Astrocyte (in vitro differentiated cells and primary cell): ENCODE data around the gene CFAP73. TPM values are rescaled to one million over a fixed set of nuclear protein-coding genes. Genes with fewer than 3 reads are reported as not detected.

Experiments
- DNase-seq: peaks from one replicate; pipeline ENCODE4 v3.0.0-alpha.2; 2010; ENCODE audit warnings: low read depth
- FAIRE-seq: peaks from 2 replicates; lab custom pipeline; 2011; peaks lifted over from hg19 to GRCh38; lab: Jason Lieb, UNC
- H2AFZ ChIP-seq: 2 replicates; pipeline ENCODE4 v1.6.0; 2012; ENCODE audit warnings: low read depth, low read length, inconsistent platforms
- H3K27ac ChIP-seq: 2 replicates; pipeline ENCODE4 v1.5.1; 2011; ENCODE audit warnings: low read depth, low read length, inconsistent platforms
- H3K27me3 ChIP-seq: 2 replicates; pipeline ENCODE4 v1.6.0; 2011; ENCODE audit warnings: low read length, inconsistent platforms; ENCODE audit not compliant: insufficient read depth
- H3K36me3 ChIP-seq: 2 replicates; pipeline ENCODE4 v1.5.1; 2011; ENCODE audit warnings: low read length, inconsistent platforms; ENCODE audit not compliant: insufficient read depth
- H3K4me1 ChIP-seq: 2 replicates; pipeline ENCODE4 v1.5.1; 2011; ENCODE audit warnings: low read length, inconsistent platforms; ENCODE audit not compliant: insufficient read depth
- H3K4me2 ChIP-seq: 2 replicates; pipeline ENCODE4 v1.6.0; 2012; ENCODE audit warnings: low read length, inconsistent platforms
- H3K4me3 ChIP-seq: 2 replicates; pipeline ENCODE4 v1.5.1; 2011; ENCODE audit warnings: low read depth, mild to moderate bottlenecking, low read length, inconsistent platforms; ENCODE audit not compliant: insufficient read depth
- H3K79me2 ChIP-seq: 2 replicates; pipeline ENCODE4 v1.6.0; 2012; ENCODE audit warnings: mild to moderate bottlenecking, low read length, inconsistent platforms; ENCODE audit not compliant: insufficient read depth
- H3K9ac ChIP-seq: 2 replicates; pipeline ENCODE4 v1.6.0; 2012; ENCODE audit warnings: mild to moderate bottlenecking, low read length, inconsistent platforms
- H3K9me3 ChIP-seq: 2 replicates; pipeline ENCODE4 v1.5.1; 2012; ENCODE audit warnings: low read depth, mild to moderate bottlenecking, low read length, inconsistent platforms; ENCODE audit not compliant: insufficient read depth
- H4K20me1 ChIP-seq: 2 replicates; pipeline ENCODE4 v1.6.0; 2012; ENCODE audit warnings: low read length, inconsistent platforms; ENCODE audit not compliant: insufficient read depth
- H3K27ac Mint-ChIP-seq: one replicate; pipeline ENCODE4 v1.8.0; 2021; ENCODE audit warnings: mild to moderate bottlenecking, mixed read lengths; ENCODE audit not compliant: unreplicated experiment
- H3K27me3 Mint-ChIP-seq: one replicate; pipeline ENCODE4 v1.8.0; 2021; ENCODE audit warnings: low read depth, mixed read lengths; ENCODE audit not compliant: unreplicated experiment
- H3K36me3 Mint-ChIP-seq: one replicate; pipeline ENCODE4 v1.8.0; 2021; ENCODE audit warnings: low read depth, mixed read lengths; ENCODE audit not compliant: unreplicated experiment
- H3K4me1 Mint-ChIP-seq: one replicate; pipeline ENCODE4 v1.8.0; 2021; ENCODE audit warnings: low read depth, mixed read lengths; ENCODE audit not compliant: unreplicated experiment
- H3K4me3 Mint-ChIP-seq: one replicate; pipeline ENCODE4 v1.8.0; 2021; ENCODE audit warnings: mild to moderate bottlenecking, moderate library complexity, mixed read lengths; ENCODE audit not compliant: unreplicated experiment
- H3K9me3 Mint-ChIP-seq: one replicate; pipeline ENCODE4 v1.8.0; 2021; ENCODE audit warnings: mild to moderate bottlenecking, mixed read lengths; ENCODE audit not compliant: unreplicated experiment
- EZH2 ChIP-seq: IDR thresholded peaks from 2 replicates; pipeline ENCODE4 v1.6.1; 2012; ENCODE audit warnings: mild to moderate bottlenecking, low read length, inconsistent platforms; ENCODE audit not compliant: insufficient read depth
- total RNA-seq: library from RNA; stranded (reverse); gene quantifications from 2 replicates; pipeline ENCODE4 v1.2.1, GENCODE V29; 2021
- TF ChIP-seq, protein P1 (sequence below): IDR thresholded peaks from 2 replicates; pipeline ENCODE4 v1.5.1; 2011; ENCODE audit warnings: low read depth, mild to moderate bottlenecking, inconsistent platforms, low read length, moderate library complexity; ENCODE audit not compliant: insufficient read depth

The CFAP73 gene
- total RNA-seq, 1 donor from 2014 or later: not detected

- H4K20me1 ChIP-seq: no peaks in the 10 kb centered on the region
- H3K4me3 Mint-ChIP-seq: no peak overlapping the region
These were observed 47.5 kb downstream of the CFAP73 start for GRCh38 chr12:113196990-113197389.

DNA sequence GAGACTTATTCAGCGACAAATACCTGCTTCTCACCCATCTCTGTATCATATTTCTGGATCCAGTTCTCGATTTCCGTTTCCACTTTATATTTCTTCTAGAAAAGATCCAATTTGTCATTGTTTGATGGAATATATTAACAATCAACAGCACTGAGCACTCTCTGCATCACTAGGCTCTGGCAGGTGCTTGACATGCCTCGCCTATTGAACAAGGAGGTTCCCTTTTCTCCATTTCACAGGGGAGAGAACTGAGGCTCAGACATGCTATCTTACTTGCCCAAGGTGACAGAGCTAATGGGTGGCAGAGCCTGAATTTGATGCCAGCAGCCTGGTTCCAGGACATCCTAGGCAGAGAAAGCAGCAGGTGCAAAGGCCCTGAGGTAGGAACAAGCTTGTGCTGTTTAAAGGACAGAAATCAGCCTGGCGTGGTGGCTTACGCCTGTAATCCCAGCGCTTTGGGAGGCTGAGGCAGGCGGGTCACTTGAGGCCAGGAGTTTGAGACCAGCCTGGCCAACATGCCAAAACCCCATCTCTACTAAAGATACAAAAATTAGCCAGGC, 48.1 kb downstream of the CFAP73 start:
- Mint-ChIP-seq H3K9me3 (no peaks in the 10 kb centered on the region), H3K27me3 (no peaks in the 10 kb centered on the region), H3K36me3 (peaks cover 2% of the 10 kb centered on the region), H3K27ac (no peak overlapping the region), H3K4me1 (peaks cover 25% of the 10 kb centered on the region), H3K4me3 (no peak overlapping the region)
- no peak for FAIRE-seq
- no peaks in the 10 kb centered on the region for H3K9me3 ChIP-seq
- peaks cover 15% of the 10 kb centered on the region for H3K4me1 ChIP-seq
- H3K27ac ChIP-seq: no peak overlapping the region
- DNase-seq: no peak
- H3K36me3 ChIP-seq: no peaks in the 10 kb centered on the region
- no peaks in the 10 kb centered on the region for H3K27me3 ChIP-seq
- H3K9ac ChIP-seq: no peak overlapping the region
- no peak overlapping the region for H3K4me2 ChIP-seq
- no peak for TF ChIP-seq EZH2
- TF ChIP-seq, protein P1, sequence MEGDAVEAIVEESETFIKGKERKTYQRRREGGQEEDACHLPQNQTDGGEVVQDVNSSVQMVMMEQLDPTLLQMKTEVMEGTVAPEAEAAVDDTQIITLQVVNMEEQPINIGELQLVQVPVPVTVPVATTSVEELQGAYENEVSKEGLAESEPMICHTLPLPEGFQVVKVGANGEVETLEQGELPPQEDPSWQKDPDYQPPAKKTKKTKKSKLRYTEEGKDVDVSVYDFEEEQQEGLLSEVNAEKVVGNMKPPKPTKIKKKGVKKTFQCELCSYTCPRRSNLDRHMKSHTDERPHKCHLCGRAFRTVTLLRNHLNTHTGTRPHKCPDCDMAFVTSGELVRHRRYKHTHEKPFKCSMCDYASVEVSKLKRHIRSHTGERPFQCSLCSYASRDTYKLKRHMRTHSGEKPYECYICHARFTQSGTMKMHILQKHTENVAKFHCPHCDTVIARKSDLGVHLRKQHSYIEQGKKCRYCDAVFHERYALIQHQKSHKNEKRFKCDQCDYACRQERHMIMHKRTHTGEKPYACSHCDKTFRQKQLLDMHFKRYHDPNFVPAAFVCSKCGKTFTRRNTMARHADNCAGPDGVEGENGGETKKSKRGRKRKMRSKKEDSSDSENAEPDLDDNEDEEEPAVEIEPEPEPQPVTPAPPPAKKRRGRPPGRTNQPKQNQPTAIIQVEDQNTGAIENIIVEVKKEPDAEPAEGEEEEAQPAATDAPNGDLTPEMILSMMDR: no peak
- H3K79me2 ChIP-seq: no peaks in the 10 kb centered on the region
- no peak overlapping the region for H2AFZ ChIP-seq
- no peak overlapping the region for H3K4me3 ChIP-seq
- no peaks in the 10 kb centered on the region for H4K20me1 ChIP-seq

More at GRCh38 chr12:113196990-113197389, 47.5 kb downstream of the CFAP73 start:
- H3K4me1 ChIP-seq: peaks cover 15% of the 10 kb centered on the region
- H2AFZ ChIP-seq: no peak overlapping the region
- no peaks in the 10 kb centered on the region for H3K36me3 ChIP-seq
- no peak for TF ChIP-seq EZH2
- TF ChIP-seq, protein P1: peak; percentile 59
- Mint-ChIP-seq H3K9me3 (no peaks in the 10 kb centered on the region), H3K27me3 (no peaks in the 10 kb centered on the region), H3K27ac (no peak overlapping the region), H3K36me3 (peaks cover 2% of the 10 kb centered on the region), H3K4me1 (peaks cover 29% of the 10 kb centered on the region)
- DNase-seq: peak; percentile 55
- H3K27ac ChIP-seq: no peak overlapping the region
- no peak overlapping the region for H3K4me2 ChIP-seq
- no peak overlapping the region for H3K4me3 ChIP-seq
- no peak overlapping the region for H3K9ac ChIP-seq
- no peaks in the 10 kb centered on the region for H3K27me3 ChIP-seq
- FAIRE-seq: no peak
- H3K79me2 ChIP-seq: no peaks in the 10 kb centered on the region
- H3K9me3 ChIP-seq: no peaks in the 10 kb centered on the region

DNA sequence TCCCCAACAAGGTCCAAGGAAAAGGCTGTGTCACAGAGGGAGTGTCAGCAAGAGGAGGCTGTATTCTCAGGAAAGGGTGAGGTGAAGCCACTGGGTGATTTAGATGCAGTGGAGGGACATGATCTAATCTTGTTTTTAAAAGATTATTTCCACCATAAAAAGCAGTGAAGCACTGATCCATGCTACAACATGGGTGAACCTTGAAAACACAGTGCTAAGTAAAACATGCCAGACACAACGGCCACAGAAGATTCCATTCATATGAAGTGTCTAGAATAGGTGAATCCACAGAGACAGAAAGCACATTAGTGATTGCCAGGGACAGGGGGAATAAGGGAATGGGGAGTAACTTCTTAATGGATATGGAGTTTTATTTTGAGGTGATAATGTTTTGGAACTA, 48.8 kb downstream of the CFAP73 start:
- H3K27ac ChIP-seq: no peak overlapping the region
- no peaks in the 10 kb centered on the region for H3K27me3 ChIP-seq
- TF ChIP-seq, protein P1: no peak
- no peaks in the 10 kb centered on the region for H3K36me3 ChIP-seq
- no peaks in the 10 kb centered on the region for H4K20me1 ChIP-seq
- no peak overlapping the region for H2AFZ ChIP-seq
- no peak overlapping the region for H3K9ac ChIP-seq
- no peaks in the 10 kb centered on the region for H3K79me2 ChIP-seq
- no peak overlapping the region for H3K4me3 ChIP-seq
- Mint-ChIP-seq H3K36me3 (peaks cover 2% of the 10 kb centered on the region), H3K27ac (peak overlapping the region; percentile 54), H3K4me3 (peak overlapping the region; percentile 35), H3K4me1 (peaks cover 22% of the 10 kb centered on the region), H3K9me3 (no peaks in the 10 kb centered on the region), H3K27me3 (no peaks in the 10 kb centered on the region)
- DNase-seq (peak; percentile 48), FAIRE-seq (no peak)
- no peak overlapping the region for H3K4me2 ChIP-seq
- no peaks in the 10 kb centered on the region for H3K9me3 ChIP-seq
- H3K4me1 ChIP-seq: peaks cover 15% of the 10 kb centered on the region
